NCI-H146 treated with DMSO at 0.1 percent for 48 hours (cell line): ENCODE measurements around the gene PSAPL1.
"Not testable (repeated sequence)": the region's sequence is repeated elsewhere in the genome, so short reads cannot be mapped to it uniquely, and the experiment has no call there.

Source experiments
- DNase-seq: peaks from one replicate; lab custom pipeline; 2025; ENCODE audit not compliant: unreplicated experiment; lab: John Stamatoyannopoulos, UW

The PSAPL1 gene

GRCh38 chr4:7459471-7459870 is 24.7 kb upstream of the PSAPL1 start:
- no peak for DNase-seq

GRCh38 chr4:7458477-7458876 is 23.7 kb upstream of the PSAPL1 start:
- no peak for DNase-seq

- DNase-seq = no peak
These were observed 23.3 kb upstream of the PSAPL1 start for GRCh38 chr4:7458066-7458425.

- DNase-seq = no peak
These were observed 22.7 kb upstream of the PSAPL1 start for GRCh38 chr4:7457201-7458065.

GRCh38 chr4:7452802-7453201 is 18.1 kb upstream of the PSAPL1 start:
- DNase-seq = not testable (repeated sequence)

- DNase-seq = no peak
These were observed 17.1 kb upstream of the PSAPL1 start for GRCh38 chr4:7451800-7452199.

- no peak for DNase-seq
These were observed 16.7 kb upstream of the PSAPL1 start for GRCh38 chr4:7451434-7451789.

- no peak for DNase-seq
These were observed 16.2 kb upstream of the PSAPL1 start for GRCh38 chr4:7450775-7451433.

- DNase-seq = no peak
These were observed 13.3 kb upstream of the PSAPL1 start for GRCh38 chr4:7448036-7448435.

GRCh38 chr4:7447236-7447635 is 12.5 kb upstream of the PSAPL1 start:
- DNase-seq = no peak

GRCh38 chr4:7444731-7445130 is 10.0 kb upstream of the PSAPL1 start:
- DNase-seq = no peak

GRCh38 chr4:7444314-7444713 is 9.6 kb upstream of the PSAPL1 start:
- no peak for DNase-seq

- DNase-seq = no peak
These were observed 7.9 kb upstream of the PSAPL1 start for GRCh38 chr4:7442574-7443162.

GRCh38 chr4:7441201-7441600 is 6.5 kb upstream of the PSAPL1 start:
- no peak for DNase-seq

GRCh38 chr4:7439699-7440098 is 5.0 kb upstream of the PSAPL1 start:
- DNase-seq = no peak

- DNase-seq = no peak
These were observed 1.5 kb upstream of the PSAPL1 start for GRCh38 chr4:7436256-7436655.

- DNase-seq = no peak
These were observed 836 bp upstream of the PSAPL1 start for GRCh38 chr4:7435471-7436061.

GRCh38 chr4:7434141-7434765 is 477 bp downstream of the PSAPL1 start:
- DNase-seq = no peak

GRCh38 chr4:7433376-7434140 is 1.2 kb downstream of the PSAPL1 start:
- no peak for DNase-seq

- DNase-seq = no peak
These were observed 2.0 kb downstream of the PSAPL1 start for GRCh38 chr4:7432531-7433375.
